GM18873 (cell line): ENCODE results near the gene BZW1.

ENCODE experiments used
- ATAC-seq: cut with Tn5 transposase; IDR thresholded peaks from one replicate; pipeline ENCODE4 v1.9.1; 2021; ENCODE audit warnings: mild to moderate bottlenecking, moderate library complexity, moderate number of reproducible peaks; ENCODE audit not compliant: unreplicated experiment, low FRiP score

Gene BZW1

GRCh38 chr2:200869014-200869413, 57.3 kb downstream of the BZW1 start:
- ATAC-seq: no peak

- ATAC-seq: no peak
Observed at GRCh38 chr2:200871151-200871550, 59.4 kb downstream of the BZW1 start.

- ATAC-seq: no peak
Observed at GRCh38 chr2:200873560-200873959, 61.9 kb downstream of the BZW1 start.
